Keratinocyte (primary cell): Measurements from ENCODE around the gene TRIM27. TPM values are rescaled to one million over a fixed set of nuclear protein-coding genes. Genes with fewer than 3 reads are reported as not detected.
A peak's percentile ranks its signal among the peaks of the same experiment; 100 is the strongest.

ENCODE experiments used
- DNase-seq: peaks from one replicate; pipeline ENCODE4 v3.0.0-alpha.2; 2011; ENCODE audit warnings: low read depth, missing footprints, low spot score
- FAIRE-seq: peaks from 2 replicates; lab custom pipeline; 2011; peaks lifted over from hg19 to GRCh38; lab: Jason Lieb, UNC
- H2AFZ ChIP-seq: 2 replicates; pipeline ENCODE4 v1.6.0; 2012; ENCODE audit warnings: low read length, control low read depth, inconsistent platforms; ENCODE audit not compliant: control insufficient read depth
- H3K27ac ChIP-seq: 2 replicates; pipeline ENCODE4 v1.5.1; 2011; ENCODE audit warnings: low read length; ENCODE audit not compliant: control insufficient read depth, insufficient read depth
- H3K27me3 ChIP-seq: 3 replicates; pipeline ENCODE4 v1.6.0; 2011; ENCODE audit warnings: low read length; ENCODE audit not compliant: control insufficient read depth, insufficient read depth; ENCODE audit errors: extremely low read depth
- H3K36me3 ChIP-seq, 2 experiments: 2 replicates in 1 of 2; 3 replicates in 1 of 2; pipeline ENCODE4 v1.5.1; 2011; ENCODE audit warnings: low read length in 2 of 2, mild to moderate bottlenecking in 1 of 2; ENCODE audit not compliant: control insufficient read depth in 2 of 2, insufficient read depth in 2 of 2; ENCODE audit errors: extremely low read depth in 1 of 2
- H3K4me1 ChIP-seq: 3 replicates; pipeline ENCODE4 v1.5.1; 2011; ENCODE audit warnings: low read length; ENCODE audit not compliant: control insufficient read depth, insufficient read depth; ENCODE audit errors: extremely low read depth
- H3K4me2 ChIP-seq: 3 replicates; pipeline ENCODE4 v1.6.0; 2011; ENCODE audit warnings: low read depth, low read length; ENCODE audit not compliant: control insufficient read depth, insufficient read depth; ENCODE audit errors: extremely low read depth
- H3K4me3 ChIP-seq, 3 experiments: fragments of 200-600 bp in 1 of 3; sonication (generic) in 1 of 3; 2 replicates in 2 of 3; 3 replicates in 1 of 3; pipeline ENCODE4 v1.5.1; 2011 to 2016; ENCODE audit warnings: low read length in 3 of 3, mild to moderate bottlenecking in 3 of 3, control low read depth in 2 of 3, inconsistent platforms in 1 of 3, low read depth in 1 of 3, mixed read lengths in 1 of 3, mixed run types in 1 of 3, moderate library complexity in 1 of 3; ENCODE audit not compliant: control insufficient read depth in 2 of 3, insufficient read depth in 2 of 3; ENCODE audit errors: extremely low read depth in 1 of 3
- H3K79me2 ChIP-seq: 2 replicates; pipeline ENCODE4 v1.6.0; 2012; ENCODE audit warnings: low read length; ENCODE audit not compliant: control insufficient read depth, insufficient read depth
- H3K9ac ChIP-seq: 3 replicates; pipeline ENCODE4 v1.6.0; 2011; ENCODE audit warnings: low read length; ENCODE audit not compliant: control insufficient read depth, insufficient read depth; ENCODE audit errors: extremely low read depth
- H3K9me1 ChIP-seq: 3 replicates; pipeline ENCODE4 v1.6.0; 2011; ENCODE audit warnings: low read length; ENCODE audit not compliant: control insufficient read depth, insufficient read depth; ENCODE audit errors: extremely low read depth
- H3K9me3 ChIP-seq: 2 replicates; pipeline ENCODE4 v1.5.1; 2012; ENCODE audit warnings: low read depth, low read length; ENCODE audit not compliant: control insufficient read depth
- H4K20me1 ChIP-seq: 3 replicates; pipeline ENCODE4 v1.6.0; 2011; ENCODE audit warnings: low read length; ENCODE audit not compliant: control insufficient read depth, insufficient read depth; ENCODE audit errors: extremely low read depth
- EZH2 ChIP-seq: IDR thresholded peaks from one replicate; pipeline ENCODE4 v1.6.1; 2012; ENCODE audit warnings: inconsistent platforms, mild to moderate bottlenecking, low read length, moderate library complexity
- dilution Hi-C: fragments of 300-500 bp; cut with MboI; formaldehyde crosslinking; loops from one replicate; pipeline ENCODE4 v1.7.0; 2020; ENCODE audit warnings: low sequenced_read_pairs; ENCODE audit not compliant: extremely low pct_ligation_motif_present
- polyA plus RNA-seq, 5 experiments: library from polyadenylated mRNA; depleted of rRNA in 3 of 5; stranded (reverse) in 3 of 5; stranded (forward) in 1 of 5; unstranded in 1 of 5; fragments of >200 nt; gene quantifications; 1 replicate in 1 of 5; 2 replicates in 3 of 5; 3 replicates in 1 of 5; pipeline versions ENCODE4 v1.2.1 to v1.2.3, GENCODE V29; 2011 to 2012; ENCODE audit warnings: missing spikeins in 2 of 5, low read depth in 1 of 5, low replicate concordance in 1 of 5
- TF ChIP-seq, protein P1 (sequence below), 3 experiments: IDR thresholded peaks in 1 of 3; conservative IDR thresholded peaks in 1 of 3; optimal IDR thresholded peaks in 1 of 3; 2 replicates in 2 of 3; 3 replicates in 1 of 3; pipeline versions ENCODE3 to v1.5.1; 2011; ENCODE audit warnings: low read length in 3 of 3, mild to moderate bottlenecking in 3 of 3, moderate library complexity in 2 of 3, control low read depth in 1 of 3, inconsistent platforms in 1 of 3; ENCODE audit not compliant: insufficient read depth in 2 of 3; ENCODE audit errors: extremely low read depth in 1 of 3

The TRIM27 gene
- polyA plus RNA-seq, 1 donor (not counting 4 experiments of a cell fraction or from before 2014, with no cell fraction given) = 47.3 TPM

DNA sequence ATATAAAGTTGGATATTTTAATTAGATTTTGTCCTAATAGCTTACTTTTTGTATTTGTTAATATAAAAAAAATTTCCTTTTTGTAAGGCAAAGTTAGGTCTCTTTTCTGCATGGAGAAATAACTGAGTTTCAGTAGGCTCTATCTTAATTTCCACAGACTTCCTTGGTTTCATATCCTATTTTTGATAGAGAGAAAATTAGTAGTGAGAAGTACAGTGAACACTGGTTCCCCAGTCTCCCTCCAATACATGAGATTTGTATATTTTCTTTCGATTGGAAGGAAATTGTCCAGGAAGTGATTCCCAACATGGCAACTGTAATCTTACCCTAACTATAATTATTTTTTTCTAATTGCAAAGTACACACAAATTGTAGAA is 26.4 kb downstream of the TRIM27 start:
- no peaks in the 10 kb centered on the region for H3K79me2 ChIP-seq
- peak overlapping the region; percentile 87 for H3K4me2 ChIP-seq
- FAIRE-seq = no peak
- no peaks in the 10 kb centered on the region for H3K9me1 ChIP-seq
- no peak for DNase-seq
- dilution Hi-C loops = no loop called here
- no peaks in the 10 kb centered on the region for H3K27me3 ChIP-seq
- peak overlapping the region; percentile 95 for H3K27ac ChIP-seq
- peak overlapping the region; percentile 97 for H3K9ac ChIP-seq
- H3K9me3 ChIP-seq = no peaks in the 10 kb centered on the region
- TF ChIP-seq, protein P1, sequence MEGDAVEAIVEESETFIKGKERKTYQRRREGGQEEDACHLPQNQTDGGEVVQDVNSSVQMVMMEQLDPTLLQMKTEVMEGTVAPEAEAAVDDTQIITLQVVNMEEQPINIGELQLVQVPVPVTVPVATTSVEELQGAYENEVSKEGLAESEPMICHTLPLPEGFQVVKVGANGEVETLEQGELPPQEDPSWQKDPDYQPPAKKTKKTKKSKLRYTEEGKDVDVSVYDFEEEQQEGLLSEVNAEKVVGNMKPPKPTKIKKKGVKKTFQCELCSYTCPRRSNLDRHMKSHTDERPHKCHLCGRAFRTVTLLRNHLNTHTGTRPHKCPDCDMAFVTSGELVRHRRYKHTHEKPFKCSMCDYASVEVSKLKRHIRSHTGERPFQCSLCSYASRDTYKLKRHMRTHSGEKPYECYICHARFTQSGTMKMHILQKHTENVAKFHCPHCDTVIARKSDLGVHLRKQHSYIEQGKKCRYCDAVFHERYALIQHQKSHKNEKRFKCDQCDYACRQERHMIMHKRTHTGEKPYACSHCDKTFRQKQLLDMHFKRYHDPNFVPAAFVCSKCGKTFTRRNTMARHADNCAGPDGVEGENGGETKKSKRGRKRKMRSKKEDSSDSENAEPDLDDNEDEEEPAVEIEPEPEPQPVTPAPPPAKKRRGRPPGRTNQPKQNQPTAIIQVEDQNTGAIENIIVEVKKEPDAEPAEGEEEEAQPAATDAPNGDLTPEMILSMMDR (optimal IDR thresholded peaks at IDR 0.05 in 1 of 3, IDR thresholded peaks at IDR 0.05 in 1 of 3, conservative IDR thresholded peaks at IDR 0.05 in 1 of 3; ENCODE audit: extremely low read depth in 1 of 3, insufficient read depth in 2 of 3, low read length in 3 of 3) = no peak
- TF ChIP-seq EZH2 = no peak
- H3K4me3 ChIP-seq = peak overlapping the region; percentile 69 to 83 (median 83)
- H3K36me3 ChIP-seq = peaks cover 0 to 8% of the 10 kb centered on the region in 2 experiments
- peak overlapping the region; percentile 90 for H2AFZ ChIP-seq
- no peaks in the 10 kb centered on the region for H3K4me1 ChIP-seq
- no peaks in the 10 kb centered on the region for H4K20me1 ChIP-seq

- Histone ChIP-seq H3K9me1 (no peaks in the 10 kb centered on the region), H3K4me1 (no peaks in the 10 kb centered on the region), H2AFZ (peak overlapping the region; percentile 90), H3K79me2 (no peaks in the 10 kb centered on the region), H3K9me3 (no peaks in the 10 kb centered on the region), H3K36me3 (peaks cover 0 to 5% of the 10 kb centered on the region in 2 experiments), H3K9ac (peak overlapping the region; percentile 97), H3K4me3 (peak overlapping the region; percentile 69 to 83 (median 83)), H3K27me3 (no peaks in the 10 kb centered on the region), H4K20me1 (no peaks in the 10 kb centered on the region), H3K4me2 (peak overlapping the region; percentile 87), H3K27ac (peak overlapping the region; percentile 95)
- FAIRE-seq (no peak), DNase-seq (no peak)
- dilution Hi-C loops = no loop called here
- TF ChIP-seq, protein P1 (optimal IDR thresholded peaks at IDR 0.05 in 1 of 3, IDR thresholded peaks at IDR 0.05 in 1 of 3, conservative IDR thresholded peaks at IDR 0.05 in 1 of 3; ENCODE audit: extremely low read depth in 1 of 3, insufficient read depth in 2 of 3, low read length in 3 of 3) = peak; percentile 18 to 37 (median 29)
- no peak for TF ChIP-seq EZH2
Observed at GRCh38 chr6:28896505-28897368, 27.0 kb downstream of the TRIM27 start.
